ENCODE measurements around the gene KRTAP21-1.

KRTAP21-1 gene

DNA sequence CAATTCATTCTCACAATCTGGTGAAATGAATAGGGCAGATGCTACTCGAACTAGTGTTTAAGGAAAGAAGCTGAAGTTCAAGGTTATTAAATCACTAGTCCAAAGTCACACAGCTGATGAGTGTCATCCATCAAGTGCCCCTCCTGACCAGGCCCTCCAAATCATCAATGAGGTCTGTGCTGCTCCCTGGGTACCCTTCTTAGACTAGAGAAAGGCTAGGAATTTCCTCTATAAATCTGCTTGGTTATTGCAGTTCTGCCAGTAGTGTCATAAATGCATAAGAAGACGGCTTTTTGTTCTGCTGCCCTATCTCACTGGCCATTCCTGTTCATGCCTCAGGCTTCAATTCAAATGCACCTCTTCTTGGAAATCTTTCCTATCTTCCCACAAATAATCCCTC, 5.5 kb upstream of the KRTAP21-1 start:
- no peaks in the 10 kb centered on the region for H3K4me1 ChIP-seq (ENCODE audit: insufficient read depth, poor library complexity, severe bottlenecking)
- no peak for DNase-seq (ENCODE audit: low spot score)

DNA sequence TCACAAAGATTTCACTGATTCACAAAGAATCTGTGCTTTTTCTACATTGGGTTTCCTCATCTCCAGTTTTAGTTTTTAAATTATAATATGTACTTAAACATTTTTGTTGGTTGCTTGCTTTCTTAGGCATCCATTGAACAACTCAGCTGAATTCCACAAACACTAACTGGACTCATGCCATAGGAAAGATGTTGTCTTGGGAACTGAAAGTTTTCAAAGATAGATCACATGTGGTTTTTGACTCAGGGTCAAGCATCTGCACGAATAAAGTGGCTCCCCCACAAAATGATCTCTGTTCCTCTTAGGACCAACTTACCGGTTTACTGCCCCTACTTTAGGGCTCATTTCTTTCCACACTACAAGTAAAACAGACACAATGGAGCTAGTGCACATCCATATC, 3.1 kb upstream of the KRTAP21-1 start:
- DNase-seq (ENCODE audit: low spot score) (no peak), ATAC-seq (ENCODE audit: low read depth) (no peak)
- H3K9me3 ChIP-seq (ENCODE audit: severe bottlenecking): no peaks in the 10 kb centered on the region
- TF ChIP-seq, protein P1, sequence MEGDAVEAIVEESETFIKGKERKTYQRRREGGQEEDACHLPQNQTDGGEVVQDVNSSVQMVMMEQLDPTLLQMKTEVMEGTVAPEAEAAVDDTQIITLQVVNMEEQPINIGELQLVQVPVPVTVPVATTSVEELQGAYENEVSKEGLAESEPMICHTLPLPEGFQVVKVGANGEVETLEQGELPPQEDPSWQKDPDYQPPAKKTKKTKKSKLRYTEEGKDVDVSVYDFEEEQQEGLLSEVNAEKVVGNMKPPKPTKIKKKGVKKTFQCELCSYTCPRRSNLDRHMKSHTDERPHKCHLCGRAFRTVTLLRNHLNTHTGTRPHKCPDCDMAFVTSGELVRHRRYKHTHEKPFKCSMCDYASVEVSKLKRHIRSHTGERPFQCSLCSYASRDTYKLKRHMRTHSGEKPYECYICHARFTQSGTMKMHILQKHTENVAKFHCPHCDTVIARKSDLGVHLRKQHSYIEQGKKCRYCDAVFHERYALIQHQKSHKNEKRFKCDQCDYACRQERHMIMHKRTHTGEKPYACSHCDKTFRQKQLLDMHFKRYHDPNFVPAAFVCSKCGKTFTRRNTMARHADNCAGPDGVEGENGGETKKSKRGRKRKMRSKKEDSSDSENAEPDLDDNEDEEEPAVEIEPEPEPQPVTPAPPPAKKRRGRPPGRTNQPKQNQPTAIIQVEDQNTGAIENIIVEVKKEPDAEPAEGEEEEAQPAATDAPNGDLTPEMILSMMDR (IDR thresholded peaks at IDR 0.05; ENCODE audit: poor library complexity, severe bottlenecking): no peak
- no peak overlapping the region for H3K27ac ChIP-seq (ENCODE audit: poor library complexity, severe bottlenecking)
- no peaks in the 10 kb centered on the region for H3K36me3 ChIP-seq (ENCODE audit: low read depth)
- H3K4me3 ChIP-seq (ENCODE audit: severe bottlenecking): no peak overlapping the region
- peaks cover 33% of the 10 kb centered on the region for H3K27me3 ChIP-seq (ENCODE audit: insufficient read depth, poor library complexity, severe bottlenecking)
- no peaks in the 10 kb centered on the region for H3K4me1 ChIP-seq (ENCODE audit: insufficient read depth, poor library complexity, severe bottlenecking)

More for the DNA sequence above, 5.5 kb upstream of the KRTAP21-1 start:
- Histone ChIP-seq H3K27me3 (ENCODE audit: insufficient read depth, poor library complexity, severe bottlenecking) (peaks cover 33% of the 10 kb centered on the region), H3K27ac (ENCODE audit: poor library complexity, severe bottlenecking) (no peak overlapping the region), H3K36me3 (ENCODE audit: low read depth) (no peaks in the 10 kb centered on the region), H3K4me3 (ENCODE audit: severe bottlenecking) (no peak overlapping the region), H3K9me3 (ENCODE audit: severe bottlenecking) (no peaks in the 10 kb centered on the region)
- TF ChIP-seq, protein P1 (IDR thresholded peaks at IDR 0.05; ENCODE audit: poor library complexity, severe bottlenecking): no peak
- ATAC-seq (ENCODE audit: low read depth): no peak

DNA sequence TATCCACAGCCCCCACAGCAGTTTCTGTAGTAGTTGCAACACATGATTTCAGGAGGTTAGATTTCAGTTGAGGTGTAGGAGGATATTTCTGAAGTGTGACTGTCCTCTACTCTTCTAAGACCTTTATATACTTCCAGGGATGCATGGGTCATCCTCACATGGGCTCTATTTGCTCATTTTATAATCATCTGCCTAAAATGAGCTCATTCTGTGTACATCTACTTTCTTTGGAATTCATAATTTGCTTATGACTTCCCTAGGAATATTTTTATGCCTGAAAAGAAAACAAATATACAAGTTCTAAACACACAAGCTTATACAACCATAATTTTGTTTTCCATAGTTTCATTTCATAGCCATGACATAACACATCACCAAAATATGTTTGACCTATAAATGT, 8.1 kb downstream of the KRTAP21-1 start, which contains the start of gene KRTAP21-2:
Gene KRTAP21-2, minus strand, starts transcription at position 101 of the 400 bp plus-strand sequence. Its CDS starts 57 bp downstream, at position 44.
- H3K27ac ChIP-seq (ENCODE audit: poor library complexity, severe bottlenecking): no peak within 1 kb of the TSS
- no peak within 1 kb of the TSS for H3K4me3 ChIP-seq (ENCODE audit: severe bottlenecking)
- no peak for ATAC-seq (ENCODE audit: low read depth)

DNA sequence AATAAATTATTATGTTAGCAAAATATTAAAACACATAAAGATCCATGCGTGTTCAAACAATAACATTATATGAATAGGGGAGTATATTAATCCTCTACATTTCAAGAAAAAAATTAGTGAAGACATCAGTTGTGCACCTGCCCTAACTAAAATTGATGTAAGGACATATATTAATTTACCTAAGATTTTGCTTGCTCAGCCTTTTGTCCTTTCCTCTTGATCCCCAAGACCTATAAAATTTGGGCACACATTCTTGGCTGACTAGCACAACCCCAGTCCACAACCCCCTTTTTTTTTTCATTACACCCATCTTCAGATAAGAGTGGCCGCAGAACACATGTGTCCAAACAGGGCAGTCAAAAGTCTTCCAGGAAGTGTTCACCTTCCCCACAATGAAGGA, 14.8 kb downstream of the KRTAP21-1 start:
- ATAC-seq (ENCODE audit: low read depth) (no peak), DNase-seq (ENCODE audit: low spot score) (no peak)
- no peaks in the 10 kb centered on the region for H3K36me3 ChIP-seq (ENCODE audit: low read depth)
- no peak overlapping the region for H3K4me3 ChIP-seq (ENCODE audit: severe bottlenecking)
- no peak overlapping the region for H3K27ac ChIP-seq (ENCODE audit: poor library complexity, severe bottlenecking)
- no peaks in the 10 kb centered on the region for H3K4me1 ChIP-seq (ENCODE audit: insufficient read depth, poor library complexity, severe bottlenecking)
- H3K9me3 ChIP-seq (ENCODE audit: severe bottlenecking): no peaks in the 10 kb centered on the region
- peaks cover 9% of the 10 kb centered on the region for H3K27me3 ChIP-seq (ENCODE audit: insufficient read depth, poor library complexity, severe bottlenecking)
- TF ChIP-seq, protein P1 (IDR thresholded peaks at IDR 0.05; ENCODE audit: poor library complexity, severe bottlenecking): no peak

More for the DNA sequence above, 8.1 kb downstream of the KRTAP21-1 start, which contains the start of gene KRTAP21-2:
- Histone ChIP-seq H3K4me1 (ENCODE audit: insufficient read depth, poor library complexity, severe bottlenecking) (no peaks in the 10 kb centered on the region), H3K27me3 (ENCODE audit: insufficient read depth, poor library complexity, severe bottlenecking) (peaks cover 5% of the 10 kb centered on the region), H3K9me3 (ENCODE audit: severe bottlenecking) (no peaks in the 10 kb centered on the region), H3K36me3 (ENCODE audit: low read depth) (no peaks in the 10 kb centered on the region)
- no peak for DNase-seq (ENCODE audit: low spot score)
- TF ChIP-seq, protein P1 (IDR thresholded peaks at IDR 0.05; ENCODE audit: poor library complexity, severe bottlenecking): no peak

DNA sequence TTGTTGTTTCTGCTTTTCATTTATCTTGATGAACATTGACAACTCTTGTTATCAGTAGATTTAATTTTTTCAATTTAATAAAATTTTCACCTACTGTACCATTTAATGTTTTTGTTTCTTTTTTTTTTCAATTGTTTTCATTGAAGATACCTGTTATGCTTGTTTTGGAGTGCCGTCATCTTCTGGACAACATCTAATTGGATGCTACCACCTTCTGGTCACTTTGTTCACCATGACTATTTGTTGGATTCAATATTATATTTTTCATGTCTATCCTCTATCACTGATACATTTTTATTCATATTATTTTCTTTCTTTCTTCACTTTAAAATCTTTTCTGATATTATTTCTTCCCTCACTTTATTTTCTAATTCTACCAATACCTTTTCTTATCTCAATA, 22.2 kb downstream of the KRTAP21-1 start:
- Histone ChIP-seq H3K4me1 (ENCODE audit: insufficient read depth, poor library complexity, severe bottlenecking) (no peaks in the 10 kb centered on the region), H3K27me3 (ENCODE audit: insufficient read depth, poor library complexity, severe bottlenecking) (peaks cover 13% of the 10 kb centered on the region), H3K9me3 (ENCODE audit: severe bottlenecking) (no peaks in the 10 kb centered on the region), H3K4me3 (ENCODE audit: severe bottlenecking) (no peak overlapping the region), H3K27ac (ENCODE audit: poor library complexity, severe bottlenecking) (no peak overlapping the region), H3K36me3 (ENCODE audit: low read depth) (no peaks in the 10 kb centered on the region)
- TF ChIP-seq, protein P1 (IDR thresholded peaks at IDR 0.05; ENCODE audit: poor library complexity, severe bottlenecking): peak; percentile 72
- no peak for DNase-seq (ENCODE audit: low spot score)
- peak; percentile 49; the same call in 1 of the 3 replicates for ATAC-seq (ENCODE audit: low read depth)
